ENCODE results near the gene ADD1. TPM values are rescaled to one million over a fixed set of nuclear protein-coding genes. Genes with fewer than 3 reads are reported as not detected.
"Not testable (repeated sequence)": the region's sequence is repeated elsewhere in the genome, so short reads cannot be mapped to it uniquely, and the experiment has no call there.

ADD1 gene
- total and polyA plus RNA-seq, 2 donors, result 224 to 277 TPM

- H3K4me3 ChIP-seq (ENCODE audit: low read depth, low read length), result no peak overlapping the region
- no peak for DNase-seq (ENCODE audit: extremely low spot score)
- H3K27ac ChIP-seq (ENCODE audit: low read depth), result peak overlapping the region; percentile 33
- H3K36me3 ChIP-seq (ENCODE audit: insufficient read depth), result peaks cover 10% of the 10 kb centered on the region
- WGBS, result 93% methylated on average over 20 of the region's 20 CpGs
- no peaks in the 10 kb centered on the region for H3K4me1 ChIP-seq (ENCODE audit: insufficient read depth)
Observed at GRCh38 chr4:2943364-2944090, 99.9 kb downstream of the ADD1 start.

DNA sequence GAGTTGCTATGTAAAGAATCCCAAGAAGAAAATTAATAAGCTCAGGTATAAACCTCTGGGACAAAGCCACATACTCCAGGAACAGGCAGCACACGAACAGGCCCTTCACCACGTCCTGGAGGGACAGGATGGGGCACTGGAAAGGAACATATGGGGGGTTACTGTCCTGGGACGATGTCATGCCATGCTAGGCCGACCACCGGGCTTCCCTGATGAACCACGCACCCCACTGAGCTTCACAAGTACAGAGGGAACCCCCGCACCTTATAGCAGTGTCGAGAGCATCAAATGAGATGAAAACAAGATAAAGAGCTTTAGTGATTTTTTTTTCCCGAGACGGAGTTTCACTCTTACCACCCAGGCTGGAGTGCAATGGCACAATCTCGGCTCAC, 100.4 kb downstream of the ADD1 start:
- DNase-seq (ENCODE audit: extremely low spot score), result no peak
- Histone ChIP-seq H3K36me3 (ENCODE audit: insufficient read depth) (peaks cover 10% of the 10 kb centered on the region), H3K27ac (ENCODE audit: low read depth) (no peak overlapping the region), H3K4me3 (ENCODE audit: low read depth, low read length) (no peak overlapping the region), H3K4me1 (ENCODE audit: insufficient read depth) (no peaks in the 10 kb centered on the region)
- 84% methylated on average over 11 of the region's 11 CpGs for WGBS

DNA sequence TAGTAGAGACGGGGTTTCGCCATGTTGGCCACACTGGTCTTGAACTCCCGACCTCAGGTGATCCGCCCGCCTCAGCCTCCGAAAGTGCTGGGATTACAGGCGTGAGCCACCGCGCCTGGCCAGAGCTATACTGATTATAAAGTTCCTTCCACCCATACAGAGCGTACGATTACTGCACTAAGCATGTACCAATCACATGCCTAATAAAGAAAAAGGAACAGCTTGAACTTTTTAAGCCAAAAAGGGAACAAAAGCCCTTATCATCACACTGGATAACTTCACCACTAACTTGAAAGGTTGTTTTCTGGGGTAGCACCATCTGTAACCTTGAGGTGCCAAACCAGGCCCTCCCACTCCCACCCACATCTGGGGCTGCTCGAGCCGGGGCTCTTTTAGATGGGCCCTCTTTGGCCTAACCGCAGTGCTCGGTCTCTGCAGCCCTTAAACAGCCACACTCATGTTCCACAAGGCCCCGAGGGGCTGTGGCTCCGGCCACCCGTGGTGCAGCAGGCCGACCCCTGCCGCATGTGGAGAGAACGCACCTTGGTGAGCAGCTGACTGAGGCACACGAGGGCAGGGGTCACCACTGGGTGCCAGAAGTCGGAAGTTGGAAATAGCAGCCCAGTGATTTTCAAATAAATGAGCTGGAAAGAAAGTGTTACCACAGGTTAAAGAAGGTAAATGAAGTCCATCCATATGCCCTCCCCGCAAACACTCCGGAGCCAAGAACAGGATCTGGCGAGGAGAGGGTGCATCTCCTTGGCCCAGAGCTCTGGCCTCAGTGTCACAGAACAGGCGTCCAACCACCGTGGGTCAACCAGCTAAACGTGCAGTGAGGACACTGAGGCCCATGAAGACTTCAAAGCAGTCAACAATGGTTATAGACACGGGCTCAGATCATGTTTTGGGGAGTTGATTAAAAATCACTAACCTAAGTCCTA, 101.2 kb downstream of the ADD1 start:
- 87% methylated on average over 30 of the region's 30 CpGs for WGBS
- no peaks in the 10 kb centered on the region for H3K4me1 ChIP-seq (ENCODE audit: insufficient read depth)
- no peak overlapping the region for H3K4me3 ChIP-seq (ENCODE audit: low read depth, low read length)
- DNase-seq (ENCODE audit: extremely low spot score), result no peak
- H3K27ac ChIP-seq (ENCODE audit: low read depth), result no peak overlapping the region
- peaks cover 5% of the 10 kb centered on the region for H3K36me3 ChIP-seq (ENCODE audit: insufficient read depth)

- H3K27ac ChIP-seq (ENCODE audit: low read depth); H3K36me3 ChIP-seq (ENCODE audit: insufficient read depth); DNase-seq (ENCODE audit: extremely low spot score); H3K4me1 ChIP-seq (ENCODE audit: insufficient read depth); H3K4me3 ChIP-seq (ENCODE audit: low read depth, low read length): not testable (repeated sequence)
- WGBS, result 86% methylated on average over 28 of the region's 30 CpGs
Observed at GRCh38 chr4:2945619-2946604, 102.3 kb downstream of the ADD1 start.

- 93% methylated on average over 19 of the region's 19 CpGs for WGBS
- no peak for DNase-seq (ENCODE audit: extremely low spot score)
- Histone ChIP-seq H3K4me1 (ENCODE audit: insufficient read depth) (no peaks in the 10 kb centered on the region), H3K4me3 (ENCODE audit: low read depth, low read length) (no peak overlapping the region), H3K36me3 (ENCODE audit: insufficient read depth) (peaks cover 2% of the 10 kb centered on the region), H3K27ac (ENCODE audit: low read depth) (no peak overlapping the region)
Observed at GRCh38 chr4:2946812-2947600, 103.4 kb downstream of the ADD1 start.

DNA sequence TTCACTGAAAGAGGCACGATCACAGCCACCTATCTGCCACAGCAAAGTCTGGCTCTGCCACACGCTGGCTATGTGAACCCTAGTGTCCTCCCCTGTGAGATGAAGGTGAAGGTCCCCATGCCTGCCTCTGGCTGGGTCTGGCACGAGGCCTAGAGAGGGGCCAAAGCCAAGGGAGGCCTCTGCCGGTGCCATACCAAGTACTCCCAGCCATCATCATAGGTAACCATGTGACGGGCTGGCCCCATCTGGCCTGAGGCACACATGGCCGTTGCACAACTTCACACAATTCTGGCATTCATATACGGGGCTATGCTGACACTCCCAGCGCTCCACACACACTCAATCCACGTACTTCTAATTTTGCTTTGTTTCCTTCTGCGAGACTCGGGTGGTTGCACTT, 104.3 kb downstream of the ADD1 start:
- Histone ChIP-seq H3K4me1 (ENCODE audit: insufficient read depth) (no peaks in the 10 kb centered on the region), H3K36me3 (ENCODE audit: insufficient read depth) (peaks cover 2% of the 10 kb centered on the region), H3K4me3 (ENCODE audit: low read depth, low read length) (no peak overlapping the region), H3K27ac (ENCODE audit: low read depth) (no peak overlapping the region)
- WGBS, result 86% methylated on average over 11 of the region's 11 CpGs
- DNase-seq (ENCODE audit: extremely low spot score), result no peak

GRCh38 chr4:2948895-2949781, 105.5 kb downstream of the ADD1 start:
- WGBS, result 90% methylated on average over 14 of the region's 14 CpGs
- no peak overlapping the region for H3K4me3 ChIP-seq (ENCODE audit: low read depth, low read length)
- no peak overlapping the region for H3K27ac ChIP-seq (ENCODE audit: low read depth)
- H3K36me3 ChIP-seq (ENCODE audit: insufficient read depth), result peaks cover 2% of the 10 kb centered on the region
- DNase-seq (ENCODE audit: extremely low spot score), result no peak
- no peaks in the 10 kb centered on the region for H3K4me1 ChIP-seq (ENCODE audit: insufficient read depth)

DNA sequence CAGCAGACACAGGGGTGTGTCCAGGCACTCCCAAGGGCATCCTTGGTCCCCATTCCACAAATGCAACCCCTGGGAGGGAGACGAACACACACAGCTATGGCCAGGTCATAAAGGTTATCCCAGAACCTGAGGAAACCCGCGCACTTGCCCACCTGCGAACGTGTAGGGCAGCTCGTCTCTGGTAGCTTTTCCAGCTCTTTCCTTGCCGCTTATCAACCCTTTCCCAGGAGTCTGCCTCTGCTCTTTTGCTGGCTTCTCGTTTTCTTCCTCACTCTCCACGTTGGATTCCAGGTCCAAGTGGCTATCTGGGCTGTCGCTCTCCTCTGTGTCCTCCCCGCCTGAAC, 106.1 kb downstream of the ADD1 start:
- Histone ChIP-seq H3K4me1 (ENCODE audit: insufficient read depth) (no peaks in the 10 kb centered on the region), H3K27ac (ENCODE audit: low read depth) (no peak overlapping the region), H3K4me3 (ENCODE audit: low read depth, low read length) (no peak overlapping the region), H3K36me3 (ENCODE audit: insufficient read depth) (peaks cover 2% of the 10 kb centered on the region)
- 96% methylated on average over 11 of the region's 11 CpGs for WGBS
- no peak for DNase-seq (ENCODE audit: extremely low spot score)

DNA sequence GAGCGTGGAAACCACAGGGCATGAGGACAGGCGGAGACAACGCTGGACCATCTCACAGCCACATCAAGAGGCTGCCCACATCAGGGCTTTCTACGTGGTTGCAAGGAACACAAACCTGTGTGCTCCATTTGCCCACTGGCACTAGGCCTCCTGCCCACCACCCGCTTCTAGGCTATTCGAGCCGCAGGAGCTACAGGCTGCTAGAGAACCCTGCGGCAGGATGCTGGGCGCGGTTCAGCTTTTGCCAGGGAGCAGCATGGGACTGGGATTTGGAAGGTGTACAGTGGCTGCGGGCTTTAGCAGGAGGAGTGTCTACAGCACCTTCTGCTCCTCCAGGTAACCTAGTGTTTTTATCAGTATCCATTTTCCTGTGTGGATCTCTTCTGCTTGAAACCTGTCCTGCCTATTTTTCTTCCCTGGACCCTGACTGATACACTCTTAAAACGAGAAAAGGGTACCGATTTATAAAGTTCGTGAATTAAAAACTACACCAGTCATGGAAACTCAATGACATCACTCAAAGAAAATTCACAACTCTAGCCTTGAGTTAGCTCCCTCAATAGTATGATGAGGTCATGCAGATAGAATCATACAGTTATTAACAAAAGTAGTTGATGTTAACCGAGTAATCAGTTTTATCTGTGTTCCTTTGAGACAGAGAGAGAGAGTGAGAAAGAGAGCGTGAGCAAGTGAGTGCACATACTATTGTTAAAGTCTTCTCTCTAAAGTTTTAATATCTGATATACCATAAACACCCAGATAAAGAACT, 106.8 kb downstream of the ADD1 start:
- H3K36me3 ChIP-seq (ENCODE audit: insufficient read depth), result peaks cover 2% of the 10 kb centered on the region
- DNase-seq (ENCODE audit: extremely low spot score), result no peak
- H3K27ac ChIP-seq (ENCODE audit: low read depth), result no peak overlapping the region
- H3K4me3 ChIP-seq (ENCODE audit: low read depth, low read length), result no peak overlapping the region
- H3K4me1 ChIP-seq (ENCODE audit: insufficient read depth), result no peaks in the 10 kb centered on the region
- WGBS, result 94% methylated on average over 16 of the region's 16 CpGs

GRCh38 chr4:2953496-2953895, 109.9 kb downstream of the ADD1 start:
- Histone ChIP-seq H3K4me3 (ENCODE audit: low read depth, low read length) (no peak overlapping the region), H3K4me1 (ENCODE audit: insufficient read depth) (no peaks in the 10 kb centered on the region), H3K27ac (ENCODE audit: low read depth) (no peak overlapping the region), H3K36me3 (ENCODE audit: insufficient read depth) (no peaks in the 10 kb centered on the region)
- DNase-seq (ENCODE audit: extremely low spot score), result no peak
- WGBS, result 85% methylated on average over 6 of the region's 6 CpGs

GRCh38 chr4:2954358-2955185, 110.9 kb downstream of the ADD1 start:
- H3K27ac ChIP-seq (ENCODE audit: low read depth), result no peak overlapping the region
- DNase-seq (ENCODE audit: extremely low spot score), result no peak
- no peak overlapping the region for H3K4me3 ChIP-seq (ENCODE audit: low read depth, low read length)
- WGBS, result 91% methylated on average over 33 of the region's 33 CpGs
- no peaks in the 10 kb centered on the region for H3K4me1 ChIP-seq (ENCODE audit: insufficient read depth)
- no peaks in the 10 kb centered on the region for H3K36me3 ChIP-seq (ENCODE audit: insufficient read depth)
